SH-SY5Y (cell line): Measurements from ENCODE around the gene SND1.

Experiments
- GATA2 ChIP-seq: IDR thresholded peaks from 2 replicates; pipeline ENCODE4 v1.6.1; 2011; ENCODE audit warnings: mild to moderate bottlenecking, low read depth, low read length
- GATA3 ChIP-seq: IDR thresholded peaks from 2 replicates; pipeline ENCODE4 v1.6.1; 2011; ENCODE audit warnings: low read depth, mild to moderate bottlenecking, low read length, moderate library complexity

DNA sequence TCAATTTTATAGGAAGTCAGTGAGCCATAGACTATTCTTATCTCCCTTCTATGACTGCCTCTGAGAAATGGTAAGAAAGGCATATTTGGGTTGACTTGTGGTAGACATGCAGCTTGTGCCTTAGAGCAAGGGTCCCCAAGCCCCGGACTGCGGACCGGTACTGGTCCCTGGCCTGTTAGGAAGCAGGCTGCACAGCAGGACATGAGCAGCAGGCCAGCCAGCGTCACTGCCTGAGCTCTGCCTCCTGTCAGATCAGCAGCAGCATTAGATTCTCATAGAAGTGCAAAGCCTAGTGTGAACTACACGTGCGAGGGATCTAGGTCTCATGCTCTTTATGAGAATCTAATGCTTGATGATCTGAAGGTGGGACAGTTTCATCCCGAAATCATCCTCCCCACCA is 180.6 kb downstream of the SND1 start:
- TF ChIP-seq GATA2 (no peak), GATA3 (no peak)
